GM19397 (cell line): ENCODE results near the gene RFX7.
"Not testable (repeated sequence)": the region's sequence is repeated elsewhere in the genome, so short reads cannot be mapped to it uniquely, and the experiment has no call there.

ENCODE experiments used
- ATAC-seq: cut with Tn5 transposase; IDR thresholded peaks from one replicate; pipeline ENCODE4 v1.9.1; 2021; ENCODE audit warnings: mild to moderate bottlenecking, moderate library complexity; ENCODE audit not compliant: unreplicated experiment

RFX7 gene

GRCh38 chr15:56243163-56244037 is at the start of gene RFX7:
TSS of gene RFX7 (minus strand) at chr15:56243879. CDS start at chr15:56243285, 594 bp downstream.
- peak; percentile 76 for ATAC-seq

DNA sequence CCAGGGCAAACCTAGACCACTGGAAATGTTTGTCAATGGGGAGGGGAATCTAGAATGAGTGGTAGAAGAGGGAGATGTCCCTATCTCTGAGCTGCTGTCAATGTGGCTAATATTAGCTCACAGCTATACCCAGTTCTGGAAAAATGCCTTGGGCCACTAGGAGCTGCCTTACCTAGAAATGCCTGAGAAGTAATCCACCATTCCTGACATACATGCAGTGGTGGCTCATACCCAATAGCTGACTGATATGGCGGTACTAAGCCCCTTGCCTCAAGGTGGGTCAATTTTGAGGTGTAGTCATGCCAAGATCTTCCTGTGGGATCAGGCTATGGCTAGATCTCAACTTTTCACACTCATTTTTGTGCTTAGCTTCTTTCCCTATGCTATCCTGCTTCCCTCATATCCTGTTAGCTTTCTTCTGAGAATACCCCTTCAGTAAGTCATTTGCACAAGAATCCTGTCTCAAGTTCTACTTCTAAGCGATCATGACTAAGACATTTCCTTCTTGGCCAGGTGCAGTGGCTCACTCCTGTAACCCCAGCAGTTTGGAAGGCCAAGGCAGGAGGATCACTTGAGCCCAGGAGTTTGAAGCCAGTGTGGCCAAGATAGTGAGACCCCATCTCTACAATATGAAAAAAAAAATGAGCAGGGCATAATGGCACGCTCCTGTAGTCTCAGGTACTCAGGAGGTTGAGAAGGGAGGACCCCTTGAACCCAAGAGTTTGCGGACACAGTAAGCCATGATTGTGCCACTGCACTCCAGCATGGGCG is 49.1 kb upstream of the RFX7 start:
- no peak for ATAC-seq

DNA sequence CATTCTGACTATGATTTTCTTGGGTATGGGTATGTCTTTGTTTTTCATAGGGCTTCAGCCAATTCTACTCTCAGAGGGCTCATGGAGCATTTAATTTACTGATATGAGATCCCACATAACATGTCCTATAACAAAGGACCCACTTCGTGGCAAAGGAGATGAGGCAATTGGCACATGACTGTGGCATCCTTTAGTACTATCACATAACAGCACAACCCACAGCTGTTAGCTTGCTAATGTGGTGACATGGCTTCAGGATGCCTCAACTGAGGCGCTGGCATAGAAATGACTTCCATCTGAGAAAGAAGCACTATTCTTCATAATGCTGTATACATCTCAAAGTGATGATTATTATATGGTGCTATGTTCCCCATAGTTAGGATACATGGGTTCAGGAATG is 48.1 kb upstream of the RFX7 start:
- ATAC-seq: no peak

- no peak for ATAC-seq
These were observed 42.5 kb upstream of the RFX7 start for GRCh38 chr15:56286213-56286612.

- ATAC-seq: no peak
These were observed 37.5 kb upstream of the RFX7 start for GRCh38 chr15:56281145-56281544.

GRCh38 chr15:56273724-56274123 is 30.0 kb upstream of the RFX7 start:
- no peak for ATAC-seq

DNA sequence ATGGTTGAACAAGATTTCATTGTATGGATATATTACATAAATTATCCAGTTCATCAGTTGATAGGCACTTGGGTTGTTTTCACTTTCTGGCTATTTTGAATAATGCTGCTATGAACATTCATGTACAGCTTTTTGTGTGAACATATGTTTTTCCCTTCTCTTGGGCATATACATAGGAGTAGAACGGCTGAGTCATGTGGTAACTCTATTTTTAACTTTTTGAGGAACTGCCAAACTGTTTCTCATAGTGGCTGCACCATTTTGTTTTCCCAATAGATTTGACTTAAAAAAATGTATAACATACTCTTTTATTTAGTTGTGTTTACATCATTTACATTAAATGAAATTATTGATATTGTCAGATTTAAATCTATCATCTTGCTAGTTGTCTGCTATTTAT is 28.8 kb upstream of the RFX7 start:
- no peak for ATAC-seq

DNA sequence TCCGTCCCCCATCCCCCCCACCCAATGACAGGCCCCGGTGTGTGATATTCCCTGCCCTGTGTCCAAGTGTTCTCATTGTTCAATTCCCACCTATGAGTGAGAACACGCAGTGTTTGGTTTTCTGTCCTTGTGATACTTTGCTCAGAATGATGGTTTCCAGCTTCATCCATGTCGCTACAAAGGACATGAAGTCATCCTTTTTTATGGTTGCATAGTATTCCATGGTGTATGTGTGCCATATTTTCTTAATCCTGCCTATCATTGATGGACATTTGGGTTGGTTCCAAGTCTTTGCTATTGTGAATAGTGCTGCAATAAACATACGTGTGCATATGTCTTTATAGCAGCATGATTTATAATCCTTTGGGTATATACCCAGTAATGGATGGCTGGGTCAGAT is 22.8 kb upstream of the RFX7 start:
- ATAC-seq: not testable (repeated sequence)

DNA sequence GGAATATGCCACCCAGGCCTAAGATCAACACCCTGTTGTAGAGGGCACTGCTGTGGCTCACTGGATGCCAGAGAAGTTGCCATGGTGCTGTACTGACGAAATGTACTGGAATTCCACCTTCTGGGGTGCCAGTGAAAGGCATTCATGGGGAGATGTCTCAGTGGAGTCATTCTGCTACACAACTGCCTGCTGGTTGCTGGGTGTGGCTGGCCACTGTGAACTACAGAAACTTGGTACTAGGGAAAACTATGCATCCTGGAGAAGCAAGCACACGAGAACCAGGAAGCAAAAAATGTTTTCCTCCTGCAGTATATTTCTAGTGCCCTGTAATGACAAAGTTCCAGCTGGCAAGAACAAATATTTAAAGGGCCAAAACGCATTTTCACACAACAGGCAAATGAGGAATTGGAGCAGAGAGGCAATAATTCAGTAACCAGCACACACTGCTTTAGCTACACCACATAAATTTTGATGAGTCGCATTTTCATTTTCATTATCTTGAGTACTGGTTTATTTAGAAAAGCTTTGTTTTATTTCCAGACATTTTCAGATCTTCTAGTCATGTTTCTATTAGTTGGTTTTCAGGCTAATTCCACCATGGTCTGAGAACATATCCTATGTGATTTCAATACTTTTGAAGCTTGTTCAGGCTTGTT is 18.3 kb upstream of the RFX7 start:
- ATAC-seq: no peak

GRCh38 chr15:56257306-56257705 is 13.6 kb upstream of the RFX7 start:
- ATAC-seq: not testable (repeated sequence)

DNA sequence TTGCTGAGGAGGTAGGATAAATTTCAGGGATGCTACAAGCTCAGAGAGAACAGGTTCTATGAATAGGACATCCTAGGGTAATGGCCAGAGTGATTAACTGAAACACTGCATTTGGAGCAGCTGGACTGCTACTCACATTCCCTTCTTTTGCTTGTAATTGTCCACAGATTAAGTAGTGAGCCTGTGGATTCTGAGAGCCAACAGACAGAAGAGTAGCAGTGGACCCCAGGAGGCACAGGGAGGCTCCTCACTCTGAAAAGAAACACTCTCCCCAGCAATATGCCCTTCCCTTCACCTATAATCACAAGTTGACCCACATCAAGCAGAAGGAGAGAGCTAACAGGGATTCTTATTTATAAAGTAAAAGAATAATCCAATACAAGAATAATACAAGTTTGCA is 10.6 kb upstream of the RFX7 start:
- no peak for ATAC-seq

GRCh38 chr15:56252386-56252785 is 8.7 kb upstream of the RFX7 start:
- ATAC-seq: no peak

DNA sequence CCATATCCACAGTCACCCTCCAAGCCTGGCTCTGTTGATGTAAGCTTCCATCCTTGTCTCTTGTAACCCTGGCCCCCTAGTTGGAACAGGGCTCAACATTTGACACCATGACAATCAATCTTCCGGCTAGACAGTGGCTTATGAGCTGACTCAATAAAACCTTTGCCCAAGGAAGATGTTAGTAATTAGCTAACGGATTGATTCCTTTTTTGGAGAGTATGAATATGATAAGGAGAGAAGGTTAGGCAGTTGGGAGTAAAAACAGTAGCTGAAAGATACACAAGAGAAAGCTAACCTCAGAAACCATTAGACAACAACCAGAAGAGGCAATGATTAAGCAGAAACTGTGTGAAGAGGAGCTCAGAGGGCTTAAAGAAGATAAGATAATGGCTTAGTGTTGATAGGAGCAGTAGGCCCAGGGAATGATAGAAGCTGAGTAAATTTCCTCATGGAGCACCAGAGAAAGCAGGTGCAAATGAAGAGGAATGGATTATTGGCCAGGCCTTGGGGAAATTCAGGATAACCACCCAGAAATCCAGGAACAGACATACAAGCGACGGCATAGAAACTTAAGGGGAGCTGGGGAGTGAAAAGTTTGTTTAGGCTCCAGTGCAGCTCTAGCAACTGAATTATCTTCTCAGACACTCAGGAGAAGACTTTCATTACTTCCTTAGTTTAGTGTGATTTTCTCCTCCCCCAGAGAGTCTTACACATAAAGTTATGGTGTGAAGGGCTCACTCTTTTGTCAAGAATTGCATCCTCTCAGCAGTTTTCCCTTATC is 7.8 kb upstream of the RFX7 start:
- ATAC-seq: no peak

- no peak for ATAC-seq
These were observed 6.9 kb upstream of the RFX7 start for GRCh38 chr15:56250626-56251025.

- ATAC-seq: no peak
These were observed 5.4 kb upstream of the RFX7 start for GRCh38 chr15:56249092-56249491.

DNA sequence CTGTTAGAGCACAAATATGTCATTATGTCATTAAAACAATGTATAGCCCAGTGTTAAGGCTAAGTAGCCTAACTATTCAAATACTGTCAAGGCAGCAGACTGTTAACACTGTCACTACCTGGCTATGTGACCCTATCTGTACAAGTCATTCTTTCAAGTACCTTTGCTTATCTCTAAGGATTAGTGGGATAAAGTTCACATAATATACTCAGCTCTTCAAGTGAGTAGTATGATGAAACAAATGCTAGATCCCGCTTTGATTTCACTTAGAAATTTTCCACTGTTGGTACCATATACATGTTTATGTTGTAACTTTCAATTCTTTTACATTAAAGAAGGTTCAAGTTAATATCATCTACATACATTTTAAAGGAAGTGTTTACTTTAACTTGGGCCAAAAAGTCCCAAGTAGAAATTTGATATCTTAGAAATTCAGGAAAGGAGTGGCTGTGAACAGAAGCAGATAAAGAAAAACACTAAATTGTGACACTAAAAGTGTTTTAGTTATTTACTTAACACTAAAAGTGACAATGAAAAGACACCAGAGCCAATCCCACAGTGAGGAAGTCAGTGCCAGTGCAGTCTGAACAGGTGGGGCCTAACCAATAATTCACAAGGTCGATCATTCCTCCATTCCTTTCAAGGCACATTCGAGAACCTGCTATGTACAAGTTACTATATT is 4.8 kb upstream of the RFX7 start:
- no peak for ATAC-seq

DNA sequence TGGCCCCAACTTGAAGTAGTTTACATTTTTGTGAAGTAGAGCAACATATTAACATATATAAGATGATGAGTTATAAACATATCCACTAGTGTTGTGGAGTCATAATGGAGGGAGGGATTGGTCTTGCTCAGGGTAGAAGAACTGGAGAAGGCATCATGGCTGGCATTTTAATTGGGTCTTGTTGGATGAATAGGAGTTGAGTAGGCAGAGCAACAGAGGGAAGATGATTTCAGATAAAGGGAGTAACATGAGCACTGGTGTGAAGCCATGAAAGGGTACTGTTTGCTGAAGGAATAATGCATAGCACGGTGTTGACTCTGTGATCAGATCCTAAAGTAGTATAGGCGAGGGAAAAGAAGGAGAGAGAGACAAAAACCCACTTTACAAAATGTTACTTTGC is 3.6 kb upstream of the RFX7 start:
- no peak for ATAC-seq

DNA sequence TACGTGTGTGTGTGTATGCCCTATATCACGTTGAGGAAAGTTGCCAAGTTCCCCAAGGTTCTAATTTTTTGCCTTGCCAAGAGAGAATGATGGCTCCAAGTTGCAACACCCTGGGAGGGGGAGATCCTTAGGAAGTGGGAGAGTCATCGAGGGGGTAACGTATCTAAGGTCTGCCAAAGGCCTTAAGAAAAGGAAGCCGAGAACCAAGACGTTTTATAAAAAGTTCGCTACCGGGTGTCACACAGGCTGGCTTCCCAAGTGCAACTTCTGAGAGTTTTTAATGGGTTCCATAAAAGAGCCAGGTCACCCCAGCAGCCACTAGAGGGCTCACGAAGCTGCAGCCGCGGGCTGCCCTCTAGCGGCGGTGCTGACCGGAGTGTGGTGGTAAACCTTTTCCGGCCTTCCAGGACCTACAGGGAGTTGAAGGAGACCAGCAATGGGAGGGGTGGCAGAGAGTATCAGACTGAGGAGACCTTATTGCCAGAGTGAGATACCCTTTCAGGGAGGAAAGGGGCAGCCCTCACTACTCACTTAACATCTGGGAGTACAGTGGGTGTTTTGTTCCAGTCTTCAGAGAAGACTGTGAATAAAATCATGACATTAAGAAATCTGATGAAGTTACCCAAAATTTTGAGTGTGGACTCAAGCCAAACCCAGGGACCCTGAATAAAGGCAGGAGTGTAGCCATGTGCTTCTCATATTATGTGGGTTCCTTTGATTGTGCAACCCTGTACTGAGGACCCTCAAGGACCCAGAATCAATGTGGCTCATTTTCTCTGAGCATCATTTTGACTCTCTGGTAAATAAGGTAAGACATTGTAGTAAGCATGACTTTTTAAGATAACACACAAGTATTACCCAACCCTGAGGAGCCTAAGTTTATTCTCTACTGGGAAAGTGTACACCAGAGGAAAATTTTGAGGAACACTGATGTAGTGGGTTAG is 2.5 kb upstream of the RFX7 start:
- peak; percentile 55 for ATAC-seq
